Parathyroid adenoma (tissue), 2 donors: Measurements from ENCODE around the gene KNDC1.
"Not testable (repeated sequence)": the region's sequence is repeated elsewhere in the genome, so short reads cannot be mapped to it uniquely, and the experiment has no call there.

Source experiments
- H2AFZ ChIP-seq: fragments of 300-600 bp; sonication (generic); one replicate; pipeline ENCODE4 v1.7.0; 2017; ENCODE audit warnings: antibody characterized with exemption, mild to moderate bottlenecking
- H3K27ac ChIP-seq: fragments of 300-600 bp; sonication (generic); one replicate; pipeline ENCODE4 v1.7.0; 2017
- H3K27me3 ChIP-seq: fragments of 300-600 bp; sonication (generic); one replicate; pipeline ENCODE4 v1.7.0; 2017; ENCODE audit warnings: low read length; ENCODE audit not compliant: control insufficient read depth, insufficient read depth
- H3K36me3 ChIP-seq: fragments of 300-600 bp; sonication (generic); one replicate; pipeline ENCODE4 v1.7.0; 2017; ENCODE audit warnings: low read length; ENCODE audit not compliant: control insufficient read depth, insufficient read depth
- H3K4me1 ChIP-seq: fragments of 300-600 bp; sonication (generic); one replicate; pipeline ENCODE4 v1.7.0; 2017; ENCODE audit warnings: control low read depth
- H3K4me2 ChIP-seq: fragments of 300-600 bp; sonication (generic); one replicate; pipeline ENCODE4 v1.7.0; 2017; ENCODE audit warnings: low read length
- H3K4me3 ChIP-seq: fragments of 300-600 bp; sonication (generic); one replicate; pipeline ENCODE4 v1.7.0; 2017; ENCODE audit warnings: low read depth, low read length
- H3K79me2 ChIP-seq: fragments of 300-600 bp; sonication (generic); one replicate; pipeline ENCODE4 v1.7.0; 2017; ENCODE audit warnings: control low read depth
- H3K9ac ChIP-seq: fragments of 300-600 bp; sonication (generic); one replicate; pipeline ENCODE4 v1.7.0; 2017; ENCODE audit warnings: mild to moderate bottlenecking
- H3K9me3 ChIP-seq: fragments of 300-600 bp; sonication (generic); one replicate; pipeline ENCODE4 v1.7.0; 2017; ENCODE audit warnings: low read length; ENCODE audit not compliant: control insufficient read depth
- TF ChIP-seq, protein P1 (sequence below): fragments of 300-600 bp; sonication (generic); IDR thresholded peaks from one replicate; pipeline ENCODE4 v1.7.0; 2017; ENCODE audit warnings: antibody characterized with exemption, mild to moderate bottlenecking
- donor health status: primary hyperparathyroidism.

KNDC1 gene

DNA sequence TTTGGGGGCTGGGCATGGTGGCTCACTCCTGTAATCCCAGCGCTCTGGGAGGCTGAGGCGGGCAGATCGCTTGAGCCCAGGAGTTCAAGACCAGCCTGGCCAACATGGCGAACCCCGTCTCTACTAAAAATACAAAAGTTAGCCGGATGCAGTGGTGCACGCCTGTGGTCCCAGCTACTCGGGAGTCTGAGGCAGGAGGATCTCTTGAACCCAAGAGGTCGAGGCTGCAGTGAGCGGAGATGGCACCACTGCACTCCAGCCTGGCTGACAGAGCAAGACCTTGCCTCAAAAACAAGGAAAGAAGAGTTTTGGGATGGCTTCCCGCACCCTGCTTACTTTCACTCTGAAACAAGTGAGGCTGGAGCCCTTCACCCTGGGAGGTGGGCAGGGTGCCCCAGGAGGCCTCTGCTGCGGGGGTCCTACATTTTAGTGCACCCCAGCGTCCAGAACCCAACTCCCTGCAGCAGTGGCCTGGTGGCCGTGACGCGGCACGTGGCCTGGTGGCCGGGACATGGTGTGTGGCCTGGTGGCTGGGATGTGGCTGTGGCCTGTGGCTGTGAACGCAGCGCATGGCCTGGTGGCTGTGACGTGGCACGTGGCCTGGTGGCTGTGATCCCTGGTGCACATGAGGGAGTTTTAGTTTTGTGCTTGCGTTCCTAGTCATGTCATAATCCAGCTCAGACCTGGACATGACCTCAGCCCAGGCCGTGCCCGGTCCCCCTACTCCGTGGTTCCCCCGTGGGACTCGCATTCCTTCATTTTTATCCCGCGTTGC, 9.3 kb downstream of the KNDC1 start:
- H3K9me3 ChIP-seq = no peaks in the 10 kb centered on the region
- no peaks in the 10 kb centered on the region for H3K4me1 ChIP-seq
- no peak overlapping the region for H3K9ac ChIP-seq
- no peaks in the 10 kb centered on the region for H3K36me3 ChIP-seq
- TF ChIP-seq, protein P1, sequence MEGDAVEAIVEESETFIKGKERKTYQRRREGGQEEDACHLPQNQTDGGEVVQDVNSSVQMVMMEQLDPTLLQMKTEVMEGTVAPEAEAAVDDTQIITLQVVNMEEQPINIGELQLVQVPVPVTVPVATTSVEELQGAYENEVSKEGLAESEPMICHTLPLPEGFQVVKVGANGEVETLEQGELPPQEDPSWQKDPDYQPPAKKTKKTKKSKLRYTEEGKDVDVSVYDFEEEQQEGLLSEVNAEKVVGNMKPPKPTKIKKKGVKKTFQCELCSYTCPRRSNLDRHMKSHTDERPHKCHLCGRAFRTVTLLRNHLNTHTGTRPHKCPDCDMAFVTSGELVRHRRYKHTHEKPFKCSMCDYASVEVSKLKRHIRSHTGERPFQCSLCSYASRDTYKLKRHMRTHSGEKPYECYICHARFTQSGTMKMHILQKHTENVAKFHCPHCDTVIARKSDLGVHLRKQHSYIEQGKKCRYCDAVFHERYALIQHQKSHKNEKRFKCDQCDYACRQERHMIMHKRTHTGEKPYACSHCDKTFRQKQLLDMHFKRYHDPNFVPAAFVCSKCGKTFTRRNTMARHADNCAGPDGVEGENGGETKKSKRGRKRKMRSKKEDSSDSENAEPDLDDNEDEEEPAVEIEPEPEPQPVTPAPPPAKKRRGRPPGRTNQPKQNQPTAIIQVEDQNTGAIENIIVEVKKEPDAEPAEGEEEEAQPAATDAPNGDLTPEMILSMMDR = no peak
- no peak overlapping the region for H3K4me3 ChIP-seq
- no peak overlapping the region for H2AFZ ChIP-seq
- peaks cover 4% of the 10 kb centered on the region for H3K79me2 ChIP-seq
- H3K4me2 ChIP-seq = no peak overlapping the region
- H3K27ac ChIP-seq = no peak overlapping the region
- H3K27me3 ChIP-seq = no peaks in the 10 kb centered on the region

DNA sequence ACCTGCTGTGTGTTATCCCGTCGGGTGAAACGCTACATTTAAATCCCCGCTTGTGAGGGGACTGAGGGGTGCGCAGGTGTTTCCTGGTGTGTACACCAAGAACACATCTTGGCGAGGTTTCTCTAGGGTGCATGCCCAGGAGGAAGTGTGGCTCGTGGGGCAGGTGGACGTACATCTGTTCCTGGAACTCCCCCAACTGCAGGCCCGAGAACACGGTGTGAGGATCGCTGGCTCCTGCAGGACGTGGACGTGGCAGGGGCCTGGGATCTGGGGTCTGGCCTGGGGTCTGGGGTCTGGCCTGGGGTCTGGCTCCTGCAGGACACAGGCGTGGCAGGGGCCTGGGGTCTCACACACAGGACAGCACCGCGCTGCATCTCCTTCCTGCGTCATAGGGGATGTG, 10.1 kb downstream of the KNDC1 start:
- no peaks in the 10 kb centered on the region for H3K79me2 ChIP-seq
- no peaks in the 10 kb centered on the region for H3K4me1 ChIP-seq
- no peaks in the 10 kb centered on the region for H3K36me3 ChIP-seq
- H3K9me3 ChIP-seq = no peaks in the 10 kb centered on the region
- no peaks in the 10 kb centered on the region for H3K27me3 ChIP-seq
- no peak overlapping the region for H3K9ac ChIP-seq
- no peak overlapping the region for H3K4me2 ChIP-seq
- TF ChIP-seq, protein P1 = no peak
- H3K27ac ChIP-seq = no peak overlapping the region
- no peak overlapping the region for H3K4me3 ChIP-seq
- no peak overlapping the region for H2AFZ ChIP-seq

DNA sequence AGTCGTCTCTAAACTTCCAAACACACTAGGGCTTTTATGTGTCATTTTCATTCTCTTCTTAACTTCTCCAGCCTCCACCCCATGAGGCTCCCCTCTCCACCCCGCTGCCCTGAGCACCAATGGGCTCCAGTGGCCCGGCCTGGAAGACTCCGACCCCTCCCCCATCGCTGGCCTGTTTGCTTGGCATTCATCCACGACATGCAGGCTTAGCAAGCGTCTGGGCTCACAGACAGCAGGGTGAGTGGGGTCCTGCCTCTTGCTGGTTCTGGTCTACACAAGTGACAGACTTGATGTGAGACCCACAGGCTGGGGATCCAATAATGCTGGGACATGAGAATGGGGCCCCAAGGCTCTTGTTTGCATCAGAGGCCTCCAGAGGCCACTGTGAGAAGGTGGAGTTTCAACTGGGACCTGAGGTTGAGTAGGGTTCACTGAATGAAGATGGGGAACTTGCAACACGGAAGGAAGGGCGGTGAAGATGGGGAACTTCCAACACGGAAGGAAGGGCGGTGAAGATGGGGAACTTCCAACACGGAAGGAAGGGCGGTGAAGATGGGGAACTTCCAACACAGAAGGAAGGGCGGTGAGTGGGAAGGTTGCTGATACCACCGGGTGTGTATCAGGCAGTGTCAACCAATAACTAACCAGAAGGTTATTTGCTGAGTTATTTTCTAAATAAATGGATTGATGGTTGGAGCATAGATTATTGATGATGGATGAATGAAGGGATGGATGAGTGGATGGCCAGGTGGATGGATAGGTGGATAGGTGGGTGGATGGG, 14.0 kb downstream of the KNDC1 start:
- Histone ChIP-seq H3K79me2 (no peaks in the 10 kb centered on the region), H3K27me3 (no peaks in the 10 kb centered on the region), H3K4me1 (no peaks in the 10 kb centered on the region), H3K27ac (no peak overlapping the region), H3K36me3 (no peaks in the 10 kb centered on the region), H3K9ac (no peak overlapping the region), H2AFZ (no peak overlapping the region), H3K4me2 (no peak overlapping the region), H3K9me3 (no peaks in the 10 kb centered on the region), H3K4me3 (no peak overlapping the region)
- TF ChIP-seq, protein P1 = no peak

GRCh38 chr10:133174689-133175263, 14.8 kb downstream of the KNDC1 start:
- Histone ChIP-seq H3K27me3 (no peaks in the 10 kb centered on the region), H3K79me2 (no peaks in the 10 kb centered on the region), H3K4me2 (no peak overlapping the region), H3K9me3 (no peaks in the 10 kb centered on the region), H3K4me1 (no peaks in the 10 kb centered on the region), H3K4me3 (no peak overlapping the region), H2AFZ (no peak overlapping the region), H3K9ac (no peak overlapping the region), H3K36me3 (no peaks in the 10 kb centered on the region), H3K27ac (no peak overlapping the region)
- TF ChIP-seq, protein P1 = no peak

DNA sequence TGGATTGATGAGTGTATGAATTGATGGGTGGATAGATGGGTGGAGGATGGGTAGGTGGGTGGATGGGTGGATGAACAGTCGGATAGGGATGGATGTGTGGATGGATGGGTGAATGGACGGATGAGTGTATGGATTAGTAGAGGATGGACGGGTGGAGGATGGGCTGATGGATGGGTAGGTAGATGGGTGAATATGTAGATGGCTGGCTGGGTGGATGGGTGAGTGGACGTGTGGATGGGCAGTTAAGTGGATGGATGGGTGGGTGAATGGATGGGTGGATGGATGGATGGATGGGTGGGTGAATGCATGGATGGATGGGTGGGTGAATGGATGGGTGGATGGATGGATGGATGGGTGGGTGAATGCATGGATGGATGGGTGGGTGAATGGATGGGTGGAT, 15.6 kb downstream of the KNDC1 start:
- not testable (repeated sequence) for H3K79me2 ChIP-seq, H3K4me1 ChIP-seq, H3K4me2 ChIP-seq, H3K27ac ChIP-seq, H3K27me3 ChIP-seq, H3K9me3 ChIP-seq, H3K9ac ChIP-seq, H3K4me3 ChIP-seq, H3K36me3 ChIP-seq, H2AFZ ChIP-seq
